Glomerular endothelial cell (primary cell): Measurements from ENCODE around the gene HLA-DOA. TPM values are rescaled to one million over a fixed set of nuclear protein-coding genes. Genes with fewer than 3 reads are reported as not detected.

Source experiments
- DNase-seq: peaks from one replicate; pipeline ENCODE4 v3.0.0-alpha.2; 2011; ENCODE audit warnings: low read depth, low spot score; ENCODE audit errors: extremely low read depth
- total RNA-seq: library from RNA; depleted of rRNA; stranded (reverse); fragments of >200 nt; gene quantifications from 2 replicates; pipeline ENCODE4 v1.2.3, GENCODE V29; 2015

The HLA-DOA gene
- total RNA-seq: not detected in 2 replicates

GRCh38 chr6:33008944-33009861 lies at the start of gene HLA-DOA:
Gene HLA-DOA, minus strand, starts transcription at chr6:33009591.
- no peak for DNase-seq

- no peak for DNase-seq
Observed at GRCh38 chr6:33057222-33058150, 48.1 kb upstream of the HLA-DOA start.

GRCh38 chr6:33053230-33053629 lies 43.8 kb upstream of the HLA-DOA start:
- DNase-seq: no peak

- DNase-seq: no peak
Observed at GRCh38 chr6:33052627-33053026, 43.2 kb upstream of the HLA-DOA start.

- no peak for DNase-seq
Observed at GRCh38 chr6:33050014-33050810, 40.8 kb upstream of the HLA-DOA start.

GRCh38 chr6:33049323-33050013 lies 40.1 kb upstream of the HLA-DOA start:
- DNase-seq: no peak

GRCh38 chr6:33040157-33040556 lies 30.8 kb upstream of the HLA-DOA start:
- DNase-seq: no peak

- no peak for DNase-seq
Observed at GRCh38 chr6:33036535-33036934, 27.1 kb upstream of the HLA-DOA start.

- no peak for DNase-seq
Observed at GRCh38 chr6:33034554-33034953, 25.2 kb upstream of the HLA-DOA start.

GRCh38 chr6:33030245-33030644 lies 20.9 kb upstream of the HLA-DOA start:
- DNase-seq: no peak

- no peak for DNase-seq
Observed at GRCh38 chr6:33029328-33030184, 20.2 kb upstream of the HLA-DOA start.

GRCh38 chr6:33028220-33028849 lies 18.9 kb upstream of the HLA-DOA start:
- DNase-seq: no peak

GRCh38 chr6:33024521-33024920 lies 15.1 kb upstream of the HLA-DOA start:
- no peak for DNase-seq

GRCh38 chr6:33023536-33023935 lies 14.1 kb upstream of the HLA-DOA start:
- DNase-seq: no peak

- no peak for DNase-seq
Observed at GRCh38 chr6:33021917-33022316, 12.5 kb upstream of the HLA-DOA start.

- DNase-seq: no peak
Observed at GRCh38 chr6:33019372-33019771, 10.0 kb upstream of the HLA-DOA start.

- no peak for DNase-seq
Observed at GRCh38 chr6:33018904-33019303, 9.5 kb upstream of the HLA-DOA start.

- no peak for DNase-seq
Observed at GRCh38 chr6:33018418-33018817, 9.0 kb upstream of the HLA-DOA start.
